Naive thymus-derived CD4-positive, alpha-beta T cell (primary cell): Measurements from ENCODE around the gene GALNT2. TPM values are rescaled to one million over a fixed set of nuclear protein-coding genes. Genes with fewer than 3 reads are reported as not detected.
A peak's percentile ranks its signal among the peaks of the same experiment; 100 is the strongest.

Experiments used
- ATAC-seq: fragments of 150-1000 bp; cut with Tn5 transposase; 2 replicates; pipeline ENCODE4 v1.10.0; 2021; ENCODE audit warnings: mild to moderate bottlenecking, moderate library complexity
- CTCF ChIA-PET: fragments of 350-600 bp; sonication (Branson Sonifier 250); formaldehyde crosslinking; loops from one replicate; lab custom pipeline; 2021; ENCODE audit warnings: antibody characterized with exemption; lab: Charles Lee
- POLR2A ChIA-PET: fragments of 350-600 bp; sonication (Branson Sonifier 250); formaldehyde crosslinking; loops from one replicate; lab custom pipeline; 2021; ENCODE audit warnings: antibody characterized with exemption, inconsistent platforms; lab: Charles Lee
- DNase-seq, 9 donors: peaks; one replicate each; pipeline versions ENCODE4 v3.0.0 to v3.0.0-alpha.2; 2020 to 2022; ENCODE audit warnings: mixed read lengths in 1 of 9
- H3K27ac ChIP-seq: one replicate; pipeline ENCODE4 v1.7.0; 2013; ENCODE audit warnings: mild to moderate bottlenecking, low read depth, low read length, moderate library complexity
- H3K27me3 ChIP-seq, 2 donors: one replicate each; pipeline ENCODE4 v1.7.0; 2013; ENCODE audit warnings: low read length in 2 of 2, mild to moderate bottlenecking in 2 of 2, moderate library complexity in 2 of 2; ENCODE audit not compliant: control insufficient read depth in 2 of 2, insufficient read depth in 2 of 2
- H3K36me3 ChIP-seq, 3 experiments: 1 replicate in 2 of 3; 2 replicates in 1 of 3; pipeline ENCODE4 v1.7.0; 2013; ENCODE audit warnings: low read length in 3 of 3, mild to moderate bottlenecking in 3 of 3, moderate library complexity in 1 of 3; ENCODE audit not compliant: insufficient read depth in 3 of 3, control insufficient read depth in 2 of 3
- H3K4me1 ChIP-seq, 2 donors: one replicate each; pipeline ENCODE4 v1.7.0; 2013; ENCODE audit warnings: low read length in 2 of 2, mild to moderate bottlenecking in 2 of 2, moderate library complexity in 1 of 2; ENCODE audit not compliant: control insufficient read depth in 2 of 2, insufficient read depth in 2 of 2
- H3K4me3 ChIP-seq: 2 replicates; pipeline ENCODE4 v1.7.0; 2013; ENCODE audit warnings: mild to moderate bottlenecking, low read length
- H3K9me3 ChIP-seq, 3 experiments: 1 replicate in 2 of 3; 2 replicates in 1 of 3; pipeline ENCODE4 v1.7.0; 2013; ENCODE audit warnings: low read length in 3 of 3; ENCODE audit not compliant: control insufficient read depth in 2 of 3
- H3K27ac Mint-ChIP-seq, 9 donors: one replicate each; pipeline ENCODE4 v1.8.0; 2020 to 2022; ENCODE audit warnings: mixed read lengths in 9 of 9, mild to moderate bottlenecking in 8 of 9, moderate library complexity in 5 of 9, inconsistent platforms in 2 of 9
- H3K27me3 Mint-ChIP-seq, 5 donors: one replicate each; pipeline ENCODE4 v1.8.0; 2021 to 2022; ENCODE audit warnings: mixed read lengths in 5 of 5, mild to moderate bottlenecking in 1 of 5
- H3K36me3 Mint-ChIP-seq, 5 donors: one replicate each; pipeline ENCODE4 v1.8.0; 2020 to 2022; ENCODE audit warnings: mixed read lengths in 5 of 5, mild to moderate bottlenecking in 3 of 5, inconsistent platforms in 1 of 5
- H3K4me1 Mint-ChIP-seq, 7 donors: one replicate each; pipeline ENCODE4 v1.8.0; 2020 to 2022; ENCODE audit warnings: mixed read lengths in 7 of 7, mild to moderate bottlenecking in 3 of 7, inconsistent platforms in 1 of 7
- H3K4me3 Mint-ChIP-seq, 10 donors: one replicate each; pipeline ENCODE4 v1.8.0; 2020 to 2022; ENCODE audit warnings: mild to moderate bottlenecking in 10 of 10, mixed read lengths in 10 of 10, moderate library complexity in 6 of 10, inconsistent platforms in 2 of 10
- H3K9me3 Mint-ChIP-seq, 11 donors: one replicate each; pipeline ENCODE4 v1.8.0; 2020 to 2022; ENCODE audit warnings: mixed read lengths in 11 of 11, mild to moderate bottlenecking in 4 of 11, inconsistent platforms in 1 of 11, moderate library complexity in 1 of 11
- intact Hi-C, 2 donors: fragments of 100-400 bp; cut with micrococcal nuclease; formaldehyde crosslinking; loops; one replicate each; pipeline ENCODE4 v1.15.1; 2023
- polyA plus RNA-seq, 2 donors: library from polyadenylated mRNA; unstranded; fragments of 300-500 nt; fragmentation: Illumina TruSeq; gene quantifications; one replicate each; pipeline ENCODE4 v1.2.3, GENCODE V29; 2021
- total RNA-seq, 6 experiments: library from RNA in 5 of 6; stranded (reverse) in 5 of 6; gene quantifications; 1 replicate in 5 of 6; 2 replicates in 1 of 6; pipeline ENCODE4 v1.2.3 and lab custom pipeline; 2021 to 2026

Gene GALNT2
- total and polyA plus RNA-seq, 7 experiments from 2014 or later, result 12.0 to 32.7 (median 23.3) TPM

GRCh38 chr1:230084408-230085177, 17.6 kb downstream of the GALNT2 start:
- Mint-ChIP-seq H3K4me3 (peak overlapping the region in 8 of 10 donors; percentile 8 to 60 (median 32)), H3K36me3 (peaks cover 5 to 22% (median 10%) of the 10 kb centered on the region in 5 donors), H3K27me3 (peaks cover 0 to 5% (median 0%) of the 10 kb centered on the region in 5 donors), H3K4me1 (peaks cover 46 to 83% (median 63%) of the 10 kb centered on the region in 7 donors), H3K9me3 (peaks cover 0 to 10% (median 3%) of the 10 kb centered on the region in 11 donors), H3K27ac (peak overlapping the region in 7 of 9 donors; percentile 12 to 73 (median 71))
- Histone ChIP-seq H3K36me3 (no peaks in the 10 kb centered on the region), H3K9me3 (peaks cover 0 to 12% (median 0%) of the 10 kb centered on the region in 3 experiments), H3K4me3 (no peak overlapping the region), H3K4me1 (peaks cover 0 to 11% of the 10 kb centered on the region in 2 donors), H3K27me3 (no peaks in the 10 kb centered on the region), H3K27ac (no peak overlapping the region)
- intact Hi-C loops, result loop anchor here in 1 of 2 donors (2.0 kb wide), 1 partner anchor 16 kb away; no protein-coding TSS in a partner anchor
- ChIA-PET CTCF (no interaction called here), POLR2A (no interaction called here)
- peak; percentile 29 for ATAC-seq
- DNase-seq, result peak in 2 of 9 donors; percentile 8 to 66

- peaks cover 46 to 84% (median 65%) of the 10 kb centered on the region in 7 donors for H3K4me1 Mint-ChIP-seq
- intact Hi-C loops, result loop anchor here in 1 of 2 donors (2.0 kb wide), 1 partner anchor 16 kb away; no protein-coding TSS in a partner anchor
- POLR2A ChIA-PET, result no interaction called here
Measured at GRCh38 chr1:230085178-230085515, 18.1 kb downstream of the GALNT2 start.

GRCh38 chr1:230086151-230086550, 19.1 kb downstream of the GALNT2 start:
- Mint-ChIP-seq H3K27me3 (peaks cover 0 to 5% (median 0%) of the 10 kb centered on the region in 5 donors), H3K27ac (peak overlapping the region in 2 of 9 donors; percentile 27 to 69), H3K36me3 (peaks cover 5 to 33% (median 20%) of the 10 kb centered on the region in 5 donors), H3K9me3 (peaks cover 0 to 10% (median 3%) of the 10 kb centered on the region in 11 donors), H3K4me3 (no peak overlapping the region), H3K4me1 (peaks cover 51 to 90% (median 67%) of the 10 kb centered on the region in 7 donors)
- ATAC-seq (no peak), DNase-seq (no peak)
- ChIA-PET CTCF (no interaction called here), POLR2A (no interaction called here)
- peaks cover 0 to 12% (median 0%) of the 10 kb centered on the region in 3 experiments for H3K9me3 ChIP-seq
- intact Hi-C loops, result no loop called here
- no peaks in the 10 kb centered on the region for H3K27me3 ChIP-seq
- H3K4me3 ChIP-seq, result no peak overlapping the region
- H3K27ac ChIP-seq, result no peak overlapping the region
- peaks cover 0 to 11% of the 10 kb centered on the region in 2 donors for H3K4me1 ChIP-seq
- H3K36me3 ChIP-seq, result no peaks in the 10 kb centered on the region

More at GRCh38 chr1:230085178-230085515, 18.1 kb downstream of the GALNT2 start:
- Histone ChIP-seq H3K27me3 (no peaks in the 10 kb centered on the region), H3K9me3 (peaks cover 0 to 12% (median 0%) of the 10 kb centered on the region in 3 experiments), H3K27ac (no peak overlapping the region), H3K4me3 (no peak overlapping the region), H3K36me3 (no peaks in the 10 kb centered on the region), H3K4me1 (peaks cover 0 to 11% of the 10 kb centered on the region in 2 donors)
- H3K4me3 Mint-ChIP-seq, result peak overlapping the region in 1 of 10 donors; percentile 30
- ATAC-seq (no peak), DNase-seq (no peak)
- peaks cover 0 to 5% (median 0%) of the 10 kb centered on the region in 5 donors for H3K27me3 Mint-ChIP-seq
- H3K9me3 Mint-ChIP-seq, result peaks cover 0 to 10% (median 3%) of the 10 kb centered on the region in 11 donors
- CTCF ChIA-PET, result no interaction called here
- peak overlapping the region in 1 of 9 donors; percentile 72 for H3K27ac Mint-ChIP-seq
- H3K36me3 Mint-ChIP-seq, result peaks cover 5 to 27% (median 12%) of the 10 kb centered on the region in 5 donors

- H3K27me3 Mint-ChIP-seq, result peaks cover 0 to 5% (median 0%) of the 10 kb centered on the region in 5 donors
- DNase-seq (no peak), ATAC-seq (peak; percentile 20)
- H3K9me3 Mint-ChIP-seq, result peaks cover 0 to 10% (median 3%) of the 10 kb centered on the region in 11 donors
- intact Hi-C loops, result no loop called here
- ChIA-PET POLR2A (no interaction called here), CTCF (interaction anchor here (0.6 to 1.1 kb wide), 2 partner anchors 21 to 936 kb away, joined by 3 read pairs; no protein-coding TSS in a partner anchor)
- H3K4me1 Mint-ChIP-seq, result peaks cover 48 to 81% (median 74%) of the 10 kb centered on the region in 7 donors
- H3K36me3 Mint-ChIP-seq, result peaks cover 5 to 35% (median 27%) of the 10 kb centered on the region in 5 donors
- Histone ChIP-seq H3K27ac (no peak overlapping the region), H3K27me3 (no peaks in the 10 kb centered on the region), H3K9me3 (peaks cover 0 to 11% (median 0%) of the 10 kb centered on the region in 3 experiments), H3K36me3 (no peaks in the 10 kb centered on the region), H3K4me1 (peaks cover 0 to 11% of the 10 kb centered on the region in 2 donors), H3K4me3 (no peak overlapping the region)
- peak overlapping the region in 1 of 9 donors; percentile 62 for H3K27ac Mint-ChIP-seq
- no peak overlapping the region for H3K4me3 Mint-ChIP-seq
Measured at GRCh38 chr1:230087028-230087716, 20.1 kb downstream of the GALNT2 start.

GRCh38 chr1:230087717-230088105, 20.7 kb downstream of the GALNT2 start:
- Histone ChIP-seq H3K36me3 (peaks cover 0 to under 1% (median 0%) of the 10 kb centered on the region in 3 experiments), H3K27me3 (no peaks in the 10 kb centered on the region), H3K4me3 (no peak overlapping the region), H3K4me1 (peaks cover 0 to 11% of the 10 kb centered on the region in 2 donors), H3K9me3 (peaks cover 0 to 6% (median 0%) of the 10 kb centered on the region in 3 experiments), H3K27ac (no peak overlapping the region)
- H3K4me3 Mint-ChIP-seq, result no peak overlapping the region
- peaks cover 47 to 77% (median 69%) of the 10 kb centered on the region in 7 donors for H3K4me1 Mint-ChIP-seq
- POLR2A ChIA-PET, result no interaction called here
- peaks cover 0 to 3% (median 0%) of the 10 kb centered on the region in 5 donors for H3K27me3 Mint-ChIP-seq
- DNase-seq (no peak), ATAC-seq (no peak)
- H3K27ac Mint-ChIP-seq, result peak overlapping the region in 1 of 9 donors; percentile 62
- peaks cover 2 to 32% (median 27%) of the 10 kb centered on the region in 5 donors for H3K36me3 Mint-ChIP-seq
- peaks cover 0 to 6% (median 1%) of the 10 kb centered on the region in 11 donors for H3K9me3 Mint-ChIP-seq
- CTCF ChIA-PET, result interaction anchor here (0.6 to 1.1 kb wide), 2 partner anchors 21 to 936 kb away, joined by 3 read pairs; no protein-coding TSS in a partner anchor
- intact Hi-C loops, result no loop called here

GRCh38 chr1:230090194-230090711, 23.2 kb downstream of the GALNT2 start:
- Histone ChIP-seq H3K4me1 (no peaks in the 10 kb centered on the region), H3K27me3 (no peaks in the 10 kb centered on the region), H3K36me3 (peaks cover 0 to 3% (median 0%) of the 10 kb centered on the region in 3 experiments), H3K9me3 (no peaks in the 10 kb centered on the region), H3K4me3 (no peak overlapping the region), H3K27ac (no peak overlapping the region)
- no peak overlapping the region for H3K4me3 Mint-ChIP-seq
- peaks cover 4 to 31% (median 28%) of the 10 kb centered on the region in 5 donors for H3K36me3 Mint-ChIP-seq
- intact Hi-C loops, result no loop called here
- H3K4me1 Mint-ChIP-seq, result peaks cover 30 to 60% (median 50%) of the 10 kb centered on the region in 7 donors
- CTCF ChIA-PET, result no interaction called here
- H3K27me3 Mint-ChIP-seq, result no peaks in the 10 kb centered on the region
- ATAC-seq (no peak), DNase-seq (no peak)
- peaks cover 0 to 2% (median 0%) of the 10 kb centered on the region in 11 donors for H3K9me3 Mint-ChIP-seq
- POLR2A ChIA-PET, result no interaction called here
- H3K27ac Mint-ChIP-seq, result no peak overlapping the region
